Nephron (organoid): ENCODE data around the gene ABHD4.
"Not testable (repeated sequence)": the region's sequence is repeated elsewhere in the genome, so short reads cannot be mapped to it uniquely, and the experiment has no call there.

Source experiments
- H3K27ac Mint-ChIP-seq, 3 experiments: 2 replicates each; pipeline ENCODE4 v1.8.0; 2020; ENCODE audit warnings: mixed read lengths in 3 of 3, mild to moderate bottlenecking in 2 of 3, moderate library complexity in 1 of 3
- H3K27me3 Mint-ChIP-seq: 2 replicates; pipeline ENCODE4 v1.8.0; 2021; ENCODE audit warnings: low read depth, mild to moderate bottlenecking, moderate library complexity, mixed read lengths
- H3K36me3 Mint-ChIP-seq: 2 replicates; pipeline ENCODE4 v1.8.0; 2020; ENCODE audit warnings: low read depth, mixed read lengths
- H3K4me1 Mint-ChIP-seq: 2 replicates; pipeline ENCODE4 v1.8.0; 2020; ENCODE audit warnings: mixed read lengths
- H3K4me3 Mint-ChIP-seq, 3 experiments: 2 replicates each; pipeline ENCODE4 v1.8.0; 2020; ENCODE audit warnings: mild to moderate bottlenecking in 3 of 3, mixed read lengths in 3 of 3, moderate library complexity in 2 of 3
- H3K9me3 Mint-ChIP-seq: 2 replicates; pipeline ENCODE4 v1.8.0; 2020; ENCODE audit warnings: mixed read lengths
- TF ChIP-seq, protein P1 (sequence below), 3 experiments: fragments of 200-600 bp; sonication (generic); IDR thresholded peaks; one replicate each; pipeline ENCODE4 v1.5.0; 2021; ENCODE audit warnings: antibody characterized with exemption in 3 of 3; ENCODE audit not compliant: unreplicated experiment in 3 of 3

ABHD4 gene

DNA sequence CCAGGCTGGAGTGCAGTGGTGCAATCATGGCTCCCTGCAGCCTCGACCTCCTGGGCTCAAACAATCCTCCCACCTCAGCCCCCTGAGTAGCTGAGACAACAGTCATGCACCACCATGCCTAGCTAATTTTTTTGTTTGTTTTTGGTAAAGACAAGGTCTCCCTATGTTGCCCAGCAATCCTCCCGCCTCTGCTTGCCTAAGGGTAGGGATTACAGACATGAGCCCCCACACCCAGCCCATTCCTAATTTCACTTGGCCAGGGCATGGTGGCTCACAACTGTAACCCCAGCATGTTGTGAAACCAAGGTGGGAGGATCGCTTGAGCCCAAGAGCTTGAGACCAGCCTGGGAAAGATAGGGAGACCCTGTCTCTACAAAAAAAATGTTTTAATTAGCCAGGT, 18.2 kb upstream of the ABHD4 start:
- Mint-ChIP-seq H3K4me1 (peaks cover 18% of the 10 kb centered on the region), H3K27me3 (no peaks in the 10 kb centered on the region), H3K4me3 (no peak overlapping the region), H3K27ac (peak overlapping the region in 1 of 3 experiments; percentile 46), H3K36me3 (peaks cover 15% of the 10 kb centered on the region), H3K9me3 (no peaks in the 10 kb centered on the region)
- TF ChIP-seq, protein P1, sequence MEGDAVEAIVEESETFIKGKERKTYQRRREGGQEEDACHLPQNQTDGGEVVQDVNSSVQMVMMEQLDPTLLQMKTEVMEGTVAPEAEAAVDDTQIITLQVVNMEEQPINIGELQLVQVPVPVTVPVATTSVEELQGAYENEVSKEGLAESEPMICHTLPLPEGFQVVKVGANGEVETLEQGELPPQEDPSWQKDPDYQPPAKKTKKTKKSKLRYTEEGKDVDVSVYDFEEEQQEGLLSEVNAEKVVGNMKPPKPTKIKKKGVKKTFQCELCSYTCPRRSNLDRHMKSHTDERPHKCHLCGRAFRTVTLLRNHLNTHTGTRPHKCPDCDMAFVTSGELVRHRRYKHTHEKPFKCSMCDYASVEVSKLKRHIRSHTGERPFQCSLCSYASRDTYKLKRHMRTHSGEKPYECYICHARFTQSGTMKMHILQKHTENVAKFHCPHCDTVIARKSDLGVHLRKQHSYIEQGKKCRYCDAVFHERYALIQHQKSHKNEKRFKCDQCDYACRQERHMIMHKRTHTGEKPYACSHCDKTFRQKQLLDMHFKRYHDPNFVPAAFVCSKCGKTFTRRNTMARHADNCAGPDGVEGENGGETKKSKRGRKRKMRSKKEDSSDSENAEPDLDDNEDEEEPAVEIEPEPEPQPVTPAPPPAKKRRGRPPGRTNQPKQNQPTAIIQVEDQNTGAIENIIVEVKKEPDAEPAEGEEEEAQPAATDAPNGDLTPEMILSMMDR (IDR thresholded peaks at IDR 0.05; ENCODE audit: unreplicated experiment in 3 of 3), result no peak

DNA sequence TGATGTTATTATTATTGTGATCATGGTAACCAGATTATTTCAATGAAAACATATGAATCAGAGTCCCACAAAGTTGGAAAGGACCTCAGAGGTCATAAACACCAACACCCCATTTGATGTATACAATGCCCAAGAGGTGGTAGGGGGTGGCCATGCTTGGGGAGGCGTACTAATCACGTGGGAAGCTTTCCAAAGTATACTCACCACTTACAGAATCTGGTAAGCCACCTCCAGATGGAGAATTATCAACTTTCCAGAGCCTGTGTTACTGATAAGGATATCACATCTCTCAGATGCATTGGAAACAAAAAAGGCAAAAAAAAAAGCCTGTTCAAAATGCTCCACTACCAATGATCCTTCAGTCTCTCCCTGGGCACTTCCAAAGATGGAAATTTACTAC, 17.5 kb upstream of the ABHD4 start:
- H3K36me3 Mint-ChIP-seq, result peaks cover 17% of the 10 kb centered on the region
- no peaks in the 10 kb centered on the region for H3K9me3 Mint-ChIP-seq
- no peak overlapping the region for H3K4me3 Mint-ChIP-seq
- TF ChIP-seq, protein P1 (IDR thresholded peaks at IDR 0.05; ENCODE audit: unreplicated experiment in 3 of 3), result no peak
- peaks cover 22% of the 10 kb centered on the region for H3K4me1 Mint-ChIP-seq
- no peak overlapping the region for H3K27ac Mint-ChIP-seq
- H3K27me3 Mint-ChIP-seq, result no peaks in the 10 kb centered on the region

DNA sequence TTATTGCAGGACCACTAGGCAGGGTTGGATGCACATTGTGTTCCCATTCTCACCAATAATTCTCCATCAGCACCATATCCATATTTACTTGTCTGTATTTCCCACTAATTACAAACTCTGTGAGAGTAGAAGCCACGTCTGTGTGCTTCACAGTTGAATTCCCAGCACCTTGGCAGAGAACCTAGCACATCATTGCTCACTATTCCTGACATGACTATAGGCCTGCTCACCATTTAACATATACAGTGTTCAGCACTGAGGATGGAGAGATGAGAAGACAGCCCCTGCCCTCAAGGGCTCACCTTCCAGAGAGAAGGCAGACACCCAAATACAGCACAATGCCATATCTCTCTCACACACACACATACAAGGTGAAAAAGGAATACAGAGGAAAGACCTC, 14.1 kb upstream of the ABHD4 start:
- H3K9me3 Mint-ChIP-seq, result no peaks in the 10 kb centered on the region
- H3K36me3 Mint-ChIP-seq, result peaks cover 4% of the 10 kb centered on the region
- TF ChIP-seq, protein P1 (IDR thresholded peaks at IDR 0.05; ENCODE audit: unreplicated experiment in 3 of 3), result no peak

DNA sequence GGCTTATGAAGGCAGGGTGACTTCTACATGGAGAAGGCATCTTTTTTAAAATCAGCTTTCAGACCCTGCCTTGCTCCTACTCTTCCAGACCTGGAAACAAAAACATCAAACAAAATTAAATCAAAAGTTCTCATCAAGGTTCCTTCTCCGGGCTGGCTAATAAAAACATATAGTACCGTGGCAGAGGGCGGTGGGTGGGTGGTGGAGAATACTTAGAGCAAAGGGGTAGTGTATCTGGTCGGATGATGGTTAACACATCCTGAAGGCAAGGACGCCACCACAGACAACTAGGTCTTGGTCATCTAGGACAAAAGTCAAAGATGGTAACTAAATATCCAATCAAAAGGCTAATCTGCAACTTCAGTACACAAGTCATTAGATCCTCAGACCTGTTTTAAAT, 10.9 kb upstream of the ABHD4 start:
- H3K36me3 Mint-ChIP-seq, result peaks cover 4% of the 10 kb centered on the region
- H3K27me3 Mint-ChIP-seq, result no peaks in the 10 kb centered on the region
- H3K27ac Mint-ChIP-seq, result peak overlapping the region in 2 of 3 experiments; percentile 3 to 5
- TF ChIP-seq, protein P1 (IDR thresholded peaks at IDR 0.05; ENCODE audit: unreplicated experiment in 3 of 3), result no peak
- H3K4me3 Mint-ChIP-seq, result peak overlapping the region; percentile 80 to 96 (median 91)
- H3K9me3 Mint-ChIP-seq, result no peaks in the 10 kb centered on the region
- peaks cover 53% of the 10 kb centered on the region for H3K4me1 Mint-ChIP-seq

More for the DNA sequence above, 14.1 kb upstream of the ABHD4 start:
- Mint-ChIP-seq H3K27me3 (no peaks in the 10 kb centered on the region), H3K4me3 (peak overlapping the region in 2 of 3 experiments; percentile 0 to 41), H3K4me1 (peaks cover 44% of the 10 kb centered on the region), H3K27ac (peak overlapping the region in 1 of 3 experiments; percentile 5)

DNA sequence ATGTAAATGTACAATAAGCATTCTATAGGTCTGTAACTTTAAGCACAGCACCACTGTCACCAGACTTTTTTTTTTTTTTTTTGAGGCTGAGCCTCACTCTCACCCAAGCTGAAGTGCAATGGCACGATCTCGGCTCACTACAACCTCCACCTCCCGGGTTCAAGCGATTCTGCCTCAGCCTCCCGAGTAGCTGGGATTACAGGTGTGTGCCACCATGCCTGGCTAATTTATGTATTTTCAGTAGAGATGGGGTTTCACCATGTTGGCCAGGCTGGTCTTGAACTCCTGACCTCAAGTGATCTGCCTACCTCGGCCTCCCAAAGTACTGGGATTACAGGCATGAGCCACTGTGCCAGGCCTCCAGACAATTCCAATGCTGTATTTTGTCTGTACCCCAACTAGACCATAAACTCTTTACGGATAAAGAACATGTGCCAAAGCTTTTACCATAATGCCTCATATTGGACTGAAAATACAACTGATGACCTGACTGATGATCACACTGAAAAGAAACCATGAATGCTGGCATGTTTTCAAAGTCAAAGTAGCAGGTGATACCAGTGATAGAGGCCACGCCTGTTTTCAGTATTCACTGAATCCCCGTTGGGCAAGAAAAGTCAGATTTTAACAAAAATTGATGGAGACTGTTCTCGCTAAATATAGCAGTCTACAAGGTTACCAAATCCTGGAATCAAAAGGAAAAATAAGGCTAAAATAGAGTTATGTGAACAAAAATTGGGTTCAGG, 10.2 kb upstream of the ABHD4 start:
- Mint-ChIP-seq H3K4me3 (peak overlapping the region; percentile 91 to 96 (median 95)), H3K4me1 (peaks cover 53% of the 10 kb centered on the region), H3K27ac (peak overlapping the region; percentile 87 to 98 (median 95))
- not testable (repeated sequence) for H3K9me3 Mint-ChIP-seq, H3K36me3 Mint-ChIP-seq, H3K27me3 Mint-ChIP-seq

DNA sequence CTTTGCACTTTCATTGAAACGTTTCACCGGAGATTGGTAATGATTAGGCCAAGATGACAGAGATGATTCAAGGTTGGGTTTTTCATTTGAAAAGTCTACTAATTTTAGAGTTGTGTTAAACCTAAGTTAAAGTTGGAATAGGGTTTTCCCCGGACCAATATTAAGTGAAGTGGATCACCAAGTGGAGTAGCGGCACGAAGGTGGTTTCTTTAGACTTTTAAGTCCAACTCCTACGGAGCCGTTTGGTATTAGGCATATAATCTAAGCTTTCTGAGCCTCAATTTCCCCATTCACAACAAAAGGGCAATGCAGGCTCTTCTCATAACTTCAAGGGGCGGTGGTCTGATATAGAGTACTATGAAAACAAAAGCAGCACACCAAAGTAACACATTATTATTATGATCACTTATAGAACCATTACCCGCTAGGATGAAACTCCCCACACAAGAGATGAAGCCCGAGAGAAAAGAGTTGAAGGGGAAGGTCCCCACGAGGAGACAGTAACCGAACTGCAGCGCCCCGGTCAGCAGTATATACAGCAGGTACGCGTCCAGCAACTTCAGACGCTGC, 9.5 kb upstream of the ABHD4 start:
- Mint-ChIP-seq H3K27me3 (no peaks in the 10 kb centered on the region), H3K4me1 (peaks cover 47% of the 10 kb centered on the region), H3K27ac (peak overlapping the region; percentile 87 to 98 (median 95)), H3K9me3 (no peaks in the 10 kb centered on the region), H3K4me3 (peak overlapping the region; percentile 91 to 96 (median 95)), H3K36me3 (peaks cover 4% of the 10 kb centered on the region)
- TF ChIP-seq, protein P1 (IDR thresholded peaks at IDR 0.05; ENCODE audit: unreplicated experiment in 3 of 3), result no peak
